ENCODE results near the gene CD274.

The CD274 gene

GRCh38 chr9:5499889-5500398 lies 49.6 kb downstream of the CD274 start:
- TF ChIP-seq, protein P1, sequence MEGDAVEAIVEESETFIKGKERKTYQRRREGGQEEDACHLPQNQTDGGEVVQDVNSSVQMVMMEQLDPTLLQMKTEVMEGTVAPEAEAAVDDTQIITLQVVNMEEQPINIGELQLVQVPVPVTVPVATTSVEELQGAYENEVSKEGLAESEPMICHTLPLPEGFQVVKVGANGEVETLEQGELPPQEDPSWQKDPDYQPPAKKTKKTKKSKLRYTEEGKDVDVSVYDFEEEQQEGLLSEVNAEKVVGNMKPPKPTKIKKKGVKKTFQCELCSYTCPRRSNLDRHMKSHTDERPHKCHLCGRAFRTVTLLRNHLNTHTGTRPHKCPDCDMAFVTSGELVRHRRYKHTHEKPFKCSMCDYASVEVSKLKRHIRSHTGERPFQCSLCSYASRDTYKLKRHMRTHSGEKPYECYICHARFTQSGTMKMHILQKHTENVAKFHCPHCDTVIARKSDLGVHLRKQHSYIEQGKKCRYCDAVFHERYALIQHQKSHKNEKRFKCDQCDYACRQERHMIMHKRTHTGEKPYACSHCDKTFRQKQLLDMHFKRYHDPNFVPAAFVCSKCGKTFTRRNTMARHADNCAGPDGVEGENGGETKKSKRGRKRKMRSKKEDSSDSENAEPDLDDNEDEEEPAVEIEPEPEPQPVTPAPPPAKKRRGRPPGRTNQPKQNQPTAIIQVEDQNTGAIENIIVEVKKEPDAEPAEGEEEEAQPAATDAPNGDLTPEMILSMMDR (IDR thresholded peaks at IDR 0.05; ENCODE audit: low read depth, low read length), result no peak
- H3K4me3 ChIP-seq (ENCODE audit: low read depth, low read length), result no peak overlapping the region

- TF ChIP-seq, protein P1 (IDR thresholded peaks at IDR 0.05; ENCODE audit: low read depth, low read length), result no peak
- H3K4me3 ChIP-seq (ENCODE audit: low read depth, low read length), result no peak overlapping the region
Observed at GRCh38 chr9:5500441-5501235, 50.3 kb downstream of the CD274 start.

DNA sequence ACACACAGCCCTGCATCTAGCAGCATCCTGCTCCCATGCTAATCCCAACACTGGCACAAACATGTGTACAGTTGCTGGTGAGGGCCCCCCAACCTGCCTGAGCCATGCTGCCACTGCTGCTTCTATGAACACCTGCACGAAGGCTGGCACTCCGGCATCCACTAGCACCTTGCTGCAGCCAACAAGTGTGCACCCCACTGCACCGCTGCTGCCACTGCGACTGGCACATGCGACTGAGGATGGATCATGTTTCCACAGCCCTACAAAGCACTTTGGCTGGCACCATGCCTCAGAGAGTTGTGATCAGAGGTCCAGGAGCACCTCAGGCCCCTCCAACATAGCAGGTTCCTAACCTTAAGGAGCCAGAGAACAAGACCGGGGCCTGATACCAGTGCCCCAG lies 52.2 kb downstream of the CD274 start:
- TF ChIP-seq, protein P1 (IDR thresholded peaks at IDR 0.05; ENCODE audit: low read depth, low read length), result no peak
- H3K4me3 ChIP-seq (ENCODE audit: low read depth, low read length), result no peak overlapping the region

DNA sequence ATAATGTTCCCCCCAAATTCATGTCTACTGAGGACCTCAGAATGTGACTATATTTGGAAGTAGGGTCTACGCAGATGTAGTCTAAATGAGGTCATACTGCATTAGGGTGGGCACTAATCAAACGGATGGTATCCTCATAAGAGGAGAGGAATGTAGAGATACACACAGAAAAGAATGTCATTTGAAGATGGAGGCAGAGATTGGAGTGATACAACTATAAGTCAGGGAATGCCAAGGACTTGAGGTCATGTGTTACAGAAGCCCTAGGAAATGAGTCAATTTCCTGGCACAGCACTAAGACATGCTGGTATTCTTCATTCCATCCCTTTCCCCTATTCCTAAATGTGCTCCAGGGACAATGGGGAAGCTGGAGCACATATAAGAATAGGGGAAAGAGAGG lies 59.2 kb downstream of the CD274 start:
- TF ChIP-seq, protein P1 (IDR thresholded peaks at IDR 0.05; ENCODE audit: low read depth, low read length), result no peak
- H3K4me3 ChIP-seq (ENCODE audit: low read depth, low read length), result peak overlapping the region; percentile 60

GRCh38 chr9:5510360-5510931 lies 60.1 kb downstream of the CD274 start, which contains the start of gene PDCD1LG2:
Gene PDCD1LG2 (plus strand): TSS chr9:5510531. CDS start chr9:5522547, 12,016 bp downstream.
- TF ChIP-seq, protein P1 (IDR thresholded peaks at IDR 0.05; ENCODE audit: low read depth, low read length), result no peak
- peak within 1 kb of the TSS; percentile 60 for H3K4me3 ChIP-seq (ENCODE audit: low read depth, low read length)

- peak overlapping the region; percentile 60 for H3K4me3 ChIP-seq (ENCODE audit: low read depth, low read length)
Observed at GRCh38 chr9:5510989-5511388, 60.6 kb downstream of the CD274 start.

More at GRCh38 chr9:5510989-5511388, 60.6 kb downstream of the CD274 start:
- TF ChIP-seq, protein P1 (IDR thresholded peaks at IDR 0.05; ENCODE audit: low read depth, low read length), result no peak

Measured in WI38 (cell line).